ENCODE measurements around the gene C3orf62.
A peak's percentile ranks its signal among the peaks of the same experiment; 100 is the strongest.

Gene C3orf62

DNA sequence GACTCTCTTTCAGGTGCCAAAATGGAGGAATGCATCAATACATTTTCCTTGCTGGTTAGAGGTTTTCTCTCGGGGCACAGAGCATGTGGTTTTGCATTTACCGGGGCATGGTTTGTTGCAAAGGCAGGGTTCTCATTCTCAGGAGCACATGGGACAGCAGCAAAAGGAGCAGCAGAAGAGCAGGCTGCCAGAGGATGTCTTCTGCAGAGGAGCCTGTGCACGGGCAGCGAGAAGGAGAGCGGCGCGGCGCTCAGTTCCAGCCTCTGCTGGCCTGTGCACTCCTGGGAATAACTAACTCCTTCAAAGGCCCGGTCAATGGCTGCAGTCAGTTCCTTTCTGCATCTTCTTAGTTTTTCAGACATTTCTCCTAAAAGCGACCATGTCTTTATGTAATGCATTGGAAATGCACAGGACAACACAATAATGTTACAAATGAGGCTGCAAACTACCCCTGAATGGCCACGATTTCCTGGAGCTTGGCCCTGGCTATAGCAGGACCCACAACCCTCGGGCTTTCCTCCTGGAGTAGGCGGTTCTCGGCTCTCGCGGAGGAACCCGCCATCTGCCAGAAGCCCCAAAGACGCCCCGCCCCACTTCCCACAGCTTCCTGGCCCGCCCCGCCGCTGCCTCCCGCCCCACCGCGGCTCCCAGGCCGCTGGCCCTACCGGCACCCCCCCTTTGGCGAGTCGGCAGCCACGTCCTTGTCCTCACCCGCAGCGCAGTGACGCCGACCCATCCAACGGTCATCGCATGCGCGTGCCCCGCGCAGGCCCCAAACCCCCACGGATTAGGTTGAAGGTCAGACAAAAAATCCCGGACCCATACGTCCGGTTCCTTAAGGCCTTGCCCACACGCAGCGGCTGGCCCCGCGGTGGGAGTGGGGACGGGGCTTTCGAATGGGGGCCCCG is at the start of gene C3orf62:
Gene C3orf62, minus strand, starts transcription at position 758 of the 908 bp plus-strand sequence. Its CDS starts 360 bp downstream, at position 398.
- peak; percentile 68 to 72 for DNase-seq

- DNase-seq: no peak
These were observed 47.7 kb upstream of the C3orf62 start for GRCh38 chr3:49324768-49325167.

- no peak for DNase-seq
These were observed 39.8 kb upstream of the C3orf62 start for GRCh38 chr3:49316696-49317457.

DNA sequence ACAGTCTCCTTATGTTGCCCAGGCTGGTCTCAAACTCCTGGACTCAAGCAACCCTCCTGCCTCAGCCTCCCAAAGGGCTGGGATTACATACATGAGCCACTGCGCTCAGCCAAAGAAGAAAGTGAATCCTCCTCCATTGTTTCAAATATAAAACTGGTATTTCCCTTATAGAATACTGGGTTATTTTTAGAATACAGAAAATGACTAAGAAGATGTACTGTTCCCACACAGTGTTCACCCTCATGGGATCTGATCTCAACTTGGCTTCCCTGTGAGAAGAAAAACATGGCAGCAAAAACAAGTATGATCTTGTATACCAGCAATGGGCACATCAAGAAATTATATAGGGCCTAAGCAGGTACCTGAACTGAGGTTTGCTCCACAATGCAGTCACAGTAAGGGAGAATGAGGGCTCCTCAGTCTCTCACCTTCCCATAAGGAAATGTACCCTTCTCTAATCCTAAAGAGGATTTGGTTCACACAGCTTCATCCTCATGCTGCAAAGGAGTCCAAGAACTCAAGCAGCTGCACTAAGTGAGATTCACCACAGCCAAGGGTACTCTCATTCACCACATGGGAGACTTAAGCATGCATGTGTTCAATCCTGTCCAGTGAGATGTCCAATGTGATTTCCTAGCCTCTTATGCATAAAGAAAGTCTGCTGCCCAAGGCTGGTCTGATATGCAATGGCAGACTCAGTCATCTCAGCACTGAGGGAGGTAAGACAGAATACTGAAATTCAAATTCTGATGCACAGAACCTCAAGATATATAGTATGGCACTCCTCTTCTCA is 37.1 kb upstream of the C3orf62 start:
- no peak for DNase-seq

- DNase-seq: no peak
These were observed 34.3 kb upstream of the C3orf62 start for GRCh38 chr3:49311283-49311682.

GRCh38 chr3:49310677-49311076 is 33.6 kb upstream of the C3orf62 start:
- DNase-seq: no peak

- no peak for DNase-seq
These were observed 28.6 kb upstream of the C3orf62 start for GRCh38 chr3:49305608-49306007.

GRCh38 chr3:49302613-49303012 is 25.6 kb upstream of the C3orf62 start:
- DNase-seq: no peak

DNA sequence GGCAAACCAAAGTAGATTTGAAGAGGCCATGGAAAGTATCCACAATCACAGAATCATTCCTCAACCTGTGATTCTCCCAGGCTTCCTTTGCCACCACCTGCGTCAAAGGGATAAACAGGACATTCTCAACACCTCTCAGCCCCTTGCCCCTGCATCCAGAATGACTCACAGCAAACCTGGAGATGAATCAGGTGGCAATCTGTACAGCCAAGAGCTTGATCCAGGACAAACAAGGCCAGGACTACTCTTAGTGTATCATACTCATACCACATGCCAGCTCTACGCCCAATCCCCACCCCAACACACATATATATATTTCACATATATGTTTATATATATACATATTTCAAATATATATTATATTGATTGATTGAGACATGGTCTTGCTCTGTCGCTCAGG is 23.6 kb upstream of the C3orf62 start:
- DNase-seq: no peak

GRCh38 chr3:49298511-49298910 is 21.5 kb upstream of the C3orf62 start:
- DNase-seq: no peak

GRCh38 chr3:49296781-49297411 is 19.9 kb upstream of the C3orf62 start:
- no peak for DNase-seq

GRCh38 chr3:49295489-49296058 is 18.5 kb upstream of the C3orf62 start:
- peak; percentile 10 to 29 for DNase-seq

GRCh38 chr3:49294343-49294742 is 17.3 kb upstream of the C3orf62 start:
- DNase-seq: no peak

DNA sequence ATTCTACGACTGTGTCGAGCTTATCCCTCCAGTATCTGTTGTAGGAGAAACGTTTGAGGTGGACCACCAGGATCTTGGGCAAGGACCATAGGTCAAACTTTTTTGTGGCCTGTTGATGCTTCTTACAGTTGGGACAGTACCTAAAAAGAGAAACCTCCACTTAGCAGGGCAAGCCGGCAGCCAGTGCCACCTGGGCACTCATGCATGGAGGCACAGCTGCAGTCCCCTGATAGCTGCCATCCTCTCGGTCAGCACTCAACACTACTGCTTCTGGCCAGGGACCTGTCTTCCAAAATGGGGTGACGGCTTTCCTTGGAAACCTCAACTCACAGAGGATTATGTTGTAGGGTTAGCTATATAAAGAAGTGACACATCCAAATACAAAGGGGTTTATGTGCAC is 7.0 kb upstream of the C3orf62 start:
- no peak for DNase-seq

DNA sequence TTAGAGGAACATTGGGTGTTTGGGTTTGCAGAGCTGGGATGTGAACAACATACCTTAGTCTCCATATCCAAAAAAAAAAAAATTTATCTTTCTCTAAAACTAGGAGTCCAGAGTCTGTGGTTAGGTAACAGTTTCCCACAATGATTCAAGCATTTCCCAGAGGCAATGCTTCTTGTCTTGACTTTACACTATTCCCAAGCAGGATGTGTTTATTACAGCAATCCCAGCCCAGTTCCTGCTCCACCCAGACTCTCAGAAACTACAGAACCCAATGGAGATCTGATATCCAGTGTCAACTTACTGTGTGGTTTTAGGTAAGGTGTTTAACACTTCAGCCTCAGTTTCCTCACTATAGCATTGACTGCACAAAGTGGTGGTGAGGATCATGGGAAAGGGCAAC is 2.3 kb upstream of the C3orf62 start:
- no peak for DNase-seq

- DNase-seq: no peak
These were observed 1.5 kb upstream of the C3orf62 start for GRCh38 chr3:49278548-49278947.

- no peak for DNase-seq
These were observed 347 bp upstream of the C3orf62 start for GRCh38 chr3:49277383-49277775.

GRCh38 chr3:49273825-49274532 is 3.1 kb downstream of the C3orf62 start:
- DNase-seq: no peak

DNA sequence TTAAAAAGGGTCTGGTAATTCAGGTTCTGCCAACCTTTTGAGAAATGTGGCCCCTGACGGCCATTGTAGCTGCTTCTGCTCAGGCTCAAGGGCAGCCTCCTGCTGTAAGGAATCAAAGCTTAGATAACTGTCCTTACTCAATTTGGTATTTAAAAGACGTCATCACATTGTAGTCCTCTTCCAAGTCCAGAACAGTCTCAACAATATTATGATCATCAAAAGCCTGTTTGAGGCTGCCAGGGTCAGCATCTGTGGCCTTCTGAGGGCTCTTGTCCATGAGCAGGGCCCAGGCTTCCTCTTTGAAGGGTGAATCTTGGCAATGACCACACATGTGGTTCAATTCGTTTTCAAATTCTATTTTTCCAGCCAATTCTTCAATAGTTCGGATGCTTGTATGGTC is 6.0 kb downstream of the C3orf62 start:
- no peak for DNase-seq

DNA sequence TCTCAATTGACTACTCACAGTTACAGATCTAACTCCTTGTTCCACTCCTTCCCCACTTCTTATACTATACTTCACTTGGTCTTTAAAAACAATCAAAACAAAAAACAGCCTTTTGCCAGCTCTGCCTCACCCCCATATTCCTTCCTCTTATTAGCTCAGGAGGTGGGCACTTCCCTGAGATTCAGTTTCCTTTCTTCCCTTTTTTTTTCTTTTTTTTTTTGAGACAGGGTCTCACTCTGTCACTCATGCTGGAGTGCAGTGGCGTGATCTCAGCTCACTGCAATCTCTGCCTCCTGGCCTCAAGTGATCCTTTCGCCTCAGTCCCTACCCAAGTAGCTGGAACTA is 6.9 kb downstream of the C3orf62 start:
- no peak for DNase-seq

GRCh38 chr3:49269443-49270155 is 7.4 kb downstream of the C3orf62 start:
- no peak for DNase-seq

All from activated CD4-positive, alpha-beta T cell treated with anti-CD3 and anti-CD28 coated beads for 4 hours (primary cell).